IMR-90 (cell line): Measurements from ENCODE around the gene C6orf141. TPM values are rescaled to one million over a fixed set of nuclear protein-coding genes. Genes with fewer than 3 reads are reported as not detected.

Experiments used
- ATAC-seq: fragments of 200-7000 bp; cut with Tn5 transposase; 2 replicates; pipeline ENCODE4 v1.9.1; 2020; ENCODE audit warnings: low read depth, mild to moderate bottlenecking, moderate library complexity
- BruUV-seq: library from RNA; stranded (reverse); fragments of 400-500 nt; replicated peaks from 2 replicates; lab custom pipeline; 2021; lab: Mats Ljungman, UMichigan
- CTCF ChIA-PET: fragments of 300-600 bp; formaldehyde crosslinking; extraction: SDS; loops from one replicate; lab custom pipeline; 2021; ENCODE audit warnings: antibody characterized with exemption; lab: Yijun Ruan, JAX
- POLR2A ChIA-PET: fragments of 300-600 bp; sonication (Branson Sonifier 250); formaldehyde crosslinking; loops from one replicate; lab custom pipeline; 2022; ENCODE audit warnings: antibody characterized with exemption; ENCODE audit not compliant: unreplicated experiment; lab: Charles Lee
- DNase-seq: peaks from one replicate; pipeline ENCODE4 v3.0.0; 2013
- H2AFZ ChIP-seq: replicated peaks from 2 replicates; pipeline ENCODE3; 2013; ENCODE audit warnings: low read length, mild to moderate bottlenecking; ENCODE audit not compliant: poor library complexity
- H2AK5ac ChIP-seq: 2 replicates; pipeline ENCODE4 v1.6.1; 2013; ENCODE audit warnings: low read depth, low read length, inconsistent platforms
- H2AK9ac ChIP-seq: replicated peaks from 2 replicates; pipeline ENCODE3; 2013; ENCODE audit warnings: mild to moderate bottlenecking, low read depth, low read length, moderate library complexity; ENCODE audit not compliant: poor library complexity
- H2BK120ac ChIP-seq: 2 replicates; pipeline ENCODE4 v1.6.1; 2013; ENCODE audit warnings: low read depth, low read length, inconsistent platforms
- H2BK15ac ChIP-seq: 3 replicates; pipeline ENCODE4 v1.6.1; 2013; ENCODE audit warnings: low read depth, low read length, inconsistent platforms
- H2BK20ac ChIP-seq: 2 replicates; pipeline ENCODE4 v1.6.1; 2013; ENCODE audit warnings: low read depth, mild to moderate bottlenecking, inconsistent platforms, low read length, moderate library complexity
- H2BK5ac ChIP-seq: 2 replicates; pipeline ENCODE4 v1.6.1; 2013; ENCODE audit warnings: mild to moderate bottlenecking, low read depth, low read length, inconsistent platforms; ENCODE audit not compliant: poor library complexity, severe bottlenecking
- H3K14ac ChIP-seq: replicated peaks from 2 replicates; pipeline ENCODE4 v1.6.1; 2013; ENCODE audit warnings: low read depth, low read length, inconsistent platforms
- H3K18ac ChIP-seq: 2 replicates; pipeline ENCODE4 v1.6.1; 2013; ENCODE audit warnings: low read depth, low read length, control low read depth
- H3K23ac ChIP-seq: 2 replicates; pipeline ENCODE4 v1.6.1; 2013; ENCODE audit warnings: low read depth, low read length, inconsistent platforms
- H3K27ac ChIP-seq: 2 replicates; pipeline ENCODE4 v1.5.1; 2013; ENCODE audit warnings: mild to moderate bottlenecking, control low read depth, low read length; ENCODE audit not compliant: insufficient read depth
- H3K27me3 ChIP-seq: 2 replicates; pipeline ENCODE4 v1.6.1; 2013; ENCODE audit warnings: low read length; ENCODE audit not compliant: control insufficient read depth, insufficient read depth
- H3K36me3 ChIP-seq: 2 replicates; pipeline ENCODE4 v1.6.1; 2013; ENCODE audit warnings: low read length, mixed read lengths; ENCODE audit not compliant: control insufficient read depth, insufficient read depth
- H3K4ac ChIP-seq: 2 replicates; pipeline ENCODE4 v1.6.1; 2013; ENCODE audit warnings: low read depth, low read length, inconsistent platforms
- H3K4me1 ChIP-seq: 2 replicates; pipeline ENCODE4 v1.6.1; 2013; ENCODE audit warnings: low read length, mixed read lengths; ENCODE audit not compliant: control insufficient read depth, insufficient read depth
- H3K4me2 ChIP-seq: 2 replicates; pipeline ENCODE4 v1.6.1; 2013; ENCODE audit warnings: low read depth, mild to moderate bottlenecking, control low read depth, low read length, moderate library complexity
- H3K4me3 ChIP-seq: 2 replicates; pipeline ENCODE4 v1.5.1; 2013; ENCODE audit warnings: low read depth, mild to moderate bottlenecking, control low read depth, low read length, moderate library complexity; ENCODE audit not compliant: insufficient read depth
- H3K56ac ChIP-seq: 2 replicates; pipeline ENCODE4 v1.6.1; 2013; ENCODE audit warnings: low read length, inconsistent platforms; ENCODE audit not compliant: insufficient read depth; ENCODE audit errors: extremely low read depth
- H3K79me1 ChIP-seq, 2 experiments: 2 replicates each; pipeline ENCODE4 v1.6.1; 2013; ENCODE audit warnings: low read length in 2 of 2, inconsistent platforms in 1 of 2, low read depth in 1 of 2
- H3K9ac ChIP-seq: 2 replicates; pipeline ENCODE4 v1.6.1; 2013; ENCODE audit warnings: low read depth, low read length, control low read depth
- H3K9me1 ChIP-seq: 2 replicates; pipeline ENCODE4 v1.6.1; 2013; ENCODE audit warnings: low read length, inconsistent platforms; ENCODE audit not compliant: insufficient read depth
- H3K9me3 ChIP-seq: 2 replicates; pipeline ENCODE4 v1.6.1; 2013; ENCODE audit warnings: low read length; ENCODE audit not compliant: control insufficient read depth, insufficient read depth
- H4K20me1 ChIP-seq: 2 replicates; pipeline ENCODE4 v1.6.1; 2013; ENCODE audit warnings: low read length, inconsistent platforms; ENCODE audit not compliant: insufficient read depth
- H4K5ac ChIP-seq: 2 replicates; pipeline ENCODE4 v1.6.1; 2013; ENCODE audit warnings: mild to moderate bottlenecking, low read depth, low read length, control low read depth
- H4K8ac ChIP-seq, 2 experiments: 2 replicates each; pipeline ENCODE4 v1.6.1; 2013; ENCODE audit warnings: low read depth in 2 of 2, low read length in 2 of 2, control low read depth in 1 of 2, inconsistent platforms in 1 of 2
- H4K91ac ChIP-seq: 2 replicates; pipeline ENCODE4 v1.6.1; 2013; ENCODE audit warnings: low read depth, low read length, inconsistent platforms; ENCODE audit not compliant: insufficient read depth
- RAD21 ChIP-seq: IDR thresholded peaks from 2 replicates; pipeline ENCODE4 v1.6.1; 2012; ENCODE audit warnings: low read length, improper control_type of control experiment
- SMC3 ChIP-seq: fragments of 150-350 bp; IDR thresholded peaks from 2 replicates; pipeline ENCODE4 v1.6.1; 2016; ENCODE audit warnings: low read depth, mild to moderate bottlenecking, antibody characterized with exemption, low read length, moderate library complexity
- WGBS, 2 experiments: methylation state at CpG; one replicate each; pipeline versions ENCODE4 v1.1.5 to v1.1.7; 2013; ENCODE audit warnings: missing lambda C conversion rate in 2 of 2; ENCODE audit not compliant: insufficient read length in 1 of 2; ENCODE audit errors: extremely low coverage in 2 of 2; 5-methylcytosine and 5-hydroxymethylcytosine counted together
- dilution Hi-C: fragments of 300-500 bp; cut with HindIII; formaldehyde crosslinking; loops from one replicate; pipeline ENCODE4 v1.14.3; 2018; ENCODE audit warnings: low sequenced_read_pairs; ENCODE audit not compliant: unreplicated experiment
- in situ Hi-C: fragments of 300-500 bp; cut with MboI; formaldehyde crosslinking; loops from 3 replicates; pipeline ENCODE4 v1.14.3; 2019; ENCODE audit warnings: low sequenced_read_pairs, inconsistent platforms, mixed read lengths
- intact Hi-C: fragments of 100-400 bp; cut with micrococcal nuclease; formaldehyde crosslinking; loops from 2 replicates; pipeline ENCODE4 v1.10.0; 2022
- polyA plus RNA-seq, 3 experiments: library from polyadenylated mRNA; depleted of rRNA; stranded (reverse); fragments of >200 nt; gene quantifications; 2 replicates each; pipeline ENCODE4 v1.2.3, GENCODE V29; 2012; ENCODE audit warnings: low replicate concordance in 1 of 3
- total RNA-seq: library from RNA; depleted of rRNA; stranded (reverse); fragments of >200 nt; gene quantifications from 2 replicates; pipeline ENCODE4 v1.2.3, GENCODE V29; 2012

The C6orf141 gene
- total and polyA plus RNA-seq, 2 of the 4 experiments (the other 2 are of a cell fraction): not detected

DNA sequence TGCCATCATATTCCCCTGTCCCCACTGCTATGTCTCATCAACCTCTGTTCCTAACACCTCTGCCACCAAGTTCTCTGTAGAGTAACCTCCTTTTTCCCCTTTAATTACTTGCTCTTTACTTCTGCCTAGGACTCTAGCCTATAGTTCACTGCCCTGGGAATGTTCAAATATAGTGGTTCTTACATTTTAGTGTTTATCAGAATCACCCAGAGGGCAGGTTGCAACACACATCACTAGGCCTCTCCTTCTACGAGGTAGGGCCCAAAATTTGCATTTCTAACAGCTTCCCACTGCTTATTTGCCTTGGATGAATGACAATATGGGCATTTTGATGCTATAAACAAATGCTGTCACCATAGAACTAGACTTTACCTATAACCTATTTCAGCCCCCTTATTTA is 23.1 kb upstream of the C6orf141 start:
- no peak overlapping the region for H2AFZ ChIP-seq
- intact Hi-C loops (no loop called here), in situ Hi-C loops (loop anchor here (10.0 to 25.0 kb wide), 2 partner anchors 77 to 310 kb away; no protein-coding TSS in a partner anchor), dilution Hi-C loops (no loop called here)
- H3K9me1 ChIP-seq: no peaks in the 10 kb centered on the region
- no peak overlapping the region for H3K56ac ChIP-seq
- no peak overlapping the region for H2AK5ac ChIP-seq
- H4K20me1 ChIP-seq: no peaks in the 10 kb centered on the region
- no peak overlapping the region for H3K18ac ChIP-seq
- no peak overlapping the region for H2BK120ac ChIP-seq
- TF ChIP-seq SMC3 (no peak), RAD21 (no peak)
- no peak overlapping the region for H2BK5ac ChIP-seq
- ChIA-PET POLR2A (no interaction called here), CTCF (no interaction called here)
- H3K23ac ChIP-seq: no peak overlapping the region
- H3K4ac ChIP-seq: no peak overlapping the region
- H3K79me1 ChIP-seq: no peaks in the 10 kb centered on the region
- H3K4me3 ChIP-seq: no peak overlapping the region
- no peaks in the 10 kb centered on the region for H3K4me1 ChIP-seq
- H3K4me2 ChIP-seq: no peak overlapping the region
- no peak overlapping the region for H2BK20ac ChIP-seq
- H3K36me3 ChIP-seq: no peaks in the 10 kb centered on the region
- H2AK9ac ChIP-seq: no peak overlapping the region
- DNase-seq (no peak), ATAC-seq (no peak)
- no peaks in the 10 kb centered on the region for H3K9me3 ChIP-seq
- H4K8ac ChIP-seq: no peak overlapping the region
- H3K27me3 ChIP-seq: no peaks in the 10 kb centered on the region
- no peak overlapping the region for H3K27ac ChIP-seq
- no peak overlapping the region for H3K14ac ChIP-seq
- no peak overlapping the region for H3K9ac ChIP-seq
- H4K91ac ChIP-seq: no peak overlapping the region
- BruUV-seq: no TSS peak
- no peak overlapping the region for H4K5ac ChIP-seq
- no peak overlapping the region for H2BK15ac ChIP-seq
- WGBS, 2 experiments: no CpG with 5 or more reads among the region's 1 CpG
